Kidney (tissue), 14 donors: Measurements from ENCODE around the gene XRCC5. TPM values are rescaled to one million over a fixed set of nuclear protein-coding genes. Genes with fewer than 3 reads are reported as not detected.

Experiments
- DNase-seq, 5 donors: peaks; one replicate each; pipeline ENCODE4 v3.0.0-alpha.2; 2013 to 2020
- FAIRE-seq: peaks from 2 replicates; lab custom pipeline; 2012; peaks lifted over from hg19 to GRCh38; lab: Jason Lieb, UNC
- H3K27ac ChIP-seq, 2 donors: one replicate each; pipeline ENCODE4 v1.7.0; 2013; ENCODE audit warnings: low read depth in 2 of 2, low read length in 2 of 2, inconsistent platforms in 1 of 2
- H3K27me3 ChIP-seq: one replicate; pipeline ENCODE4 v1.7.1; 2013; ENCODE audit warnings: low read length, inconsistent platforms; ENCODE audit not compliant: control insufficient read depth, insufficient read depth
- H3K36me3 ChIP-seq, 3 donors: one replicate each; pipeline versions ENCODE4 v1.7.0 to v1.7.1; 2013; ENCODE audit warnings: low read length in 3 of 3, control low read depth in 1 of 3, inconsistent platforms in 1 of 3; ENCODE audit not compliant: insufficient read depth in 3 of 3, control insufficient read depth in 2 of 3
- H3K4me1 ChIP-seq, 3 donors: one replicate each; pipeline versions ENCODE4 v1.7.0 to v1.7.1; 2013; ENCODE audit warnings: low read length in 3 of 3, inconsistent platforms in 1 of 3, low read depth in 1 of 3; ENCODE audit not compliant: control insufficient read depth in 2 of 3, insufficient read depth in 2 of 3
- H3K4me3 ChIP-seq, 3 donors: one replicate each; pipeline versions ENCODE4 v1.7.0 to v1.8.1; 2013; ENCODE audit warnings: low read length in 3 of 3, control low read depth in 1 of 3, inconsistent platforms in 1 of 3
- H3K9ac ChIP-seq, 3 donors: one replicate each; pipeline versions ENCODE4 v1.7.0 to v1.7.1; 2013; ENCODE audit warnings: low read length in 3 of 3, control low read depth in 1 of 3, inconsistent platforms in 1 of 3
- H3K9me3 ChIP-seq, 3 donors: one replicate each; pipeline versions ENCODE4 v1.7.0 to v1.7.1; 2013; ENCODE audit warnings: low read length in 3 of 3, control low read depth in 1 of 3, inconsistent platforms in 1 of 3; ENCODE audit not compliant: control insufficient read depth in 2 of 3, insufficient read depth in 1 of 3
- intact Hi-C: fragments of 100-400 bp; cut with DNase I; formaldehyde crosslinking; loops from one replicate; pipeline ENCODE4 v1.11.1; 2022
- polyA plus RNA-seq: library from polyadenylated mRNA; stranded (reverse); fragments of 350-450 nt; fragmentation: Illumina TruSeq; extraction: RNeasy Lipid Tissue Mini Kit (QIAGEN cat#74804); gene quantifications from one replicate; pipeline ENCODE4 v1.2.3, GENCODE V29; 2014; ENCODE audit warnings: low read depth, low replicate concordance; ENCODE audit not compliant: insufficient read depth
- total RNA-seq: library from RNA; stranded (reverse); fragmentation: NEBNext Ultra II Directional; extraction: Animal tissue kit (Norgen Biotek cat#: 25700); gene quantifications from one replicate; pipeline ENCODE4 v1.2.1, GENCODE V29; 2021
- TF ChIP-seq, protein P1 (sequence below): IDR thresholded peaks from 3 replicates; pipeline ENCODE4 v1.5.1; 2012; ENCODE audit warnings: mild to moderate bottlenecking, moderate library complexity, borderline replicate concordance; ENCODE audit not compliant: insufficient read depth; ENCODE audit errors: extremely low read depth
- donor health status: control.
- donor health status: control.
- donor health status: control.
- donor health status: control.
- donor health status: control.
- donor health status: DM: yes; HTN: yes; CAD: no.
- donor health status: Normal renal cell carcinoma (clear cell type).

Gene XRCC5
- total and polyA plus RNA-seq, 2 donors from 2014 or later, result 90.7 to 265 TPM

DNA sequence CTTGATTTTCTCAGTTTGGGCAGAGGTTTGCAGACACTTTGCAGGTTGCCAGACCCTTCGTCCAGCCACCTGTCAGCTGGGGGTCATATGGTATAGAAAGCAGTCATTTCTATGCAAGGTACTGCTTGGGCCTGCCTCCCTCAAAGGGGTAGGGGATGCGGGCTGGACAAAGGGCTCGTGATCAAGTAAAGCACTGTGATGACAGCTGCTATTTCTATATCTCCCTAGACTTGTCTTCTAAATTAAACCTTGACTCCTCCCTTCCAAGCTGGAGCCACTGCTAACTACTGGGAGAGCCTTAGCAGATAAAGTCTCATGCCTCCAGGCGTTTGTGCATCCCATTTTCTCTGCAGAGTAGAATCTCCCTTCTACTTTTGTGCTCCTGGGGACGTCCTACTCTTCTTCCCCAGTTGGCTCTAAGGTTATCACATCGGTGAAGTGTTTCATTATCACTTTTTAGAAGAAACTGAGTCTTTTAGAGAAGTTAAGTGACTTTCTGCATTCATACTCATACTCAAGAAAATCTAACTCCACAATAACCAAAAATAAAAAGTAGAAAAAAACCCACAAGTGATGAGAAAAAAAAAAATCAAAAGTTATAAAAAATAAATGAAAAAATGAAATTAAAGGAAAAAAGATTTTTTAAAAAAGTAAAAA lies 710 bp upstream of the XRCC5 start:
- Histone ChIP-seq H3K4me1 (peaks cover 0 to 9% (median 3%) of the 10 kb centered on the region in 3 donors), H3K9ac (peak overlapping the region in 2 of 3 donors; percentile 48 to 85), H3K9me3 (no peaks in the 10 kb centered on the region), H3K27me3 (no peaks in the 10 kb centered on the region), H3K36me3 (peaks cover 5 to 18% (median 6%) of the 10 kb centered on the region in 3 donors), H3K4me3 (peak overlapping the region; percentile 64 to 95 (median 85)), H3K27ac (no peak overlapping the region)
- DNase-seq (peak in 3 of 5 donors; percentile 31 to 61 (median 37)), FAIRE-seq (no peak)
- TF ChIP-seq, protein P1, sequence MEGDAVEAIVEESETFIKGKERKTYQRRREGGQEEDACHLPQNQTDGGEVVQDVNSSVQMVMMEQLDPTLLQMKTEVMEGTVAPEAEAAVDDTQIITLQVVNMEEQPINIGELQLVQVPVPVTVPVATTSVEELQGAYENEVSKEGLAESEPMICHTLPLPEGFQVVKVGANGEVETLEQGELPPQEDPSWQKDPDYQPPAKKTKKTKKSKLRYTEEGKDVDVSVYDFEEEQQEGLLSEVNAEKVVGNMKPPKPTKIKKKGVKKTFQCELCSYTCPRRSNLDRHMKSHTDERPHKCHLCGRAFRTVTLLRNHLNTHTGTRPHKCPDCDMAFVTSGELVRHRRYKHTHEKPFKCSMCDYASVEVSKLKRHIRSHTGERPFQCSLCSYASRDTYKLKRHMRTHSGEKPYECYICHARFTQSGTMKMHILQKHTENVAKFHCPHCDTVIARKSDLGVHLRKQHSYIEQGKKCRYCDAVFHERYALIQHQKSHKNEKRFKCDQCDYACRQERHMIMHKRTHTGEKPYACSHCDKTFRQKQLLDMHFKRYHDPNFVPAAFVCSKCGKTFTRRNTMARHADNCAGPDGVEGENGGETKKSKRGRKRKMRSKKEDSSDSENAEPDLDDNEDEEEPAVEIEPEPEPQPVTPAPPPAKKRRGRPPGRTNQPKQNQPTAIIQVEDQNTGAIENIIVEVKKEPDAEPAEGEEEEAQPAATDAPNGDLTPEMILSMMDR, result no peak
- intact Hi-C loops, result no loop called here

GRCh38 chr2:216109962-216110614 lies 940 bp downstream of the XRCC5 start:
- H3K4me1 ChIP-seq, result peaks cover 6 to 14% (median 7%) of the 10 kb centered on the region in 3 donors
- DNase-seq, result peak in 2 of 5 donors; percentile 48 to 60

DNA sequence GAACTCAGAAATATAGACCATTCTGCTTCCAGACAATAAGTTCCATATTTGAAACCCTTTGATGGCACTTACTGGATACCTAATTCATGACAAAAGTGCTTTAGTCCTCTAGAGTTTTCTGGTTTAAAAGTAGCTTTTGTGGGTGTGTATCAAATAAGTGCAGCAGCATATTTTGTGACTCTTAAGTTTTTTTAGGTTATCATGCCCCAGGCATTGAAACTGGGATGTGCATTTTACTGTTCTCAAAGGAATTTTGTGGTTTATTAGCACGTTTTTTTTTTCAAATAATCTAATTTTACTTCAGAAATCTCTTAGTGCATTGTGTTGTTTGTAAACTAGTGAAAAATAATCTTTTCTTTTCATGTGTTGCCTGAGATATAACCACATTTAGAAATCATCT lies 1.5 kb downstream of the XRCC5 start:
- TF ChIP-seq, protein P1, result no peak
- H3K9me3 ChIP-seq, result no peaks in the 10 kb centered on the region
- H3K27ac ChIP-seq, result no peak overlapping the region
- peak overlapping the region in 2 of 3 donors; percentile 95 to 98 for H3K4me3 ChIP-seq
- FAIRE-seq, result no peak
- no peak for DNase-seq
- intact Hi-C loops, result no loop called here
- peak overlapping the region in 2 of 3 donors; percentile 11 to 97 for H3K9ac ChIP-seq
- peaks cover 10 to 27% (median 13%) of the 10 kb centered on the region in 3 donors for H3K36me3 ChIP-seq
- H3K4me1 ChIP-seq, result peaks cover 7 to 17% (median 10%) of the 10 kb centered on the region in 3 donors
- no peaks in the 10 kb centered on the region for H3K27me3 ChIP-seq

More at GRCh38 chr2:216109962-216110614, 940 bp downstream of the XRCC5 start:
- Histone ChIP-seq H3K27me3 (no peaks in the 10 kb centered on the region), H3K36me3 (peaks cover 10 to 27% (median 13%) of the 10 kb centered on the region in 3 donors), H3K9me3 (no peaks in the 10 kb centered on the region), H3K4me3 (peak overlapping the region; percentile 95 to 98 (median 97)), H3K27ac (peak overlapping the region; percentile 86 to 88), H3K9ac (peak overlapping the region; percentile 87 to 97 (median 95))
- FAIRE-seq, result no peak
- intact Hi-C loops, result no loop called here
- TF ChIP-seq, protein P1, result no peak
